ENCODE data around the gene ZHX3. TPM values are rescaled to one million over a fixed set of nuclear protein-coding genes. Genes with fewer than 3 reads are reported as not detected.

The ZHX3 gene
- polyA plus RNA-seq, 3 donors = 0.58 to 3.2 (median 1.1) TPM

GRCh38 chr20:41261790-41262717, 55.5 kb downstream of the ZHX3 start:
- no peak overlapping the region for H2AFZ ChIP-seq (ENCODE audit: insufficient read depth, low read depth, low read length, poor library complexity, severe bottlenecking)
- H3K27me3 ChIP-seq (ENCODE audit: control insufficient read depth in 2 of 2, insufficient read depth in 2 of 2, low read length in 2 of 2) = peaks cover 0 to 2% of the 10 kb centered on the region in 2 donors
- Mint-ChIP-seq H3K27me3 (ENCODE audit: low read depth in 3 of 3) (peaks cover 0 to 2% (median 1%) of the 10 kb centered on the region in 3 donors), H3K4me3 (no peak overlapping the region), H3K9me3 (no peaks in the 10 kb centered on the region), H3K4me1 (no peaks in the 10 kb centered on the region), H3K27ac (no peak overlapping the region), H3K36me3 (peaks cover 6% of the 10 kb centered on the region in 2 donors)
- no peak for TF ChIP-seq CTCF (IDR thresholded peaks at IDR 0.05)
- H3K4me2 ChIP-seq (replicated peaks; ENCODE audit: extremely low read depth, low read length, poor library complexity, severe bottlenecking) = no peak overlapping the region
- intact Hi-C loops (cut with micrococcal nuclease) = no loop called here
- no peaks in the 10 kb centered on the region for H4K20me1 ChIP-seq (ENCODE audit: insufficient read depth, low read length)
- no peak overlapping the region for H3K9ac ChIP-seq (ENCODE audit: insufficient read depth, low read length, poor library complexity, severe bottlenecking)
- no peaks in the 10 kb centered on the region for H3K79me2 ChIP-seq (ENCODE audit: insufficient read depth, low read length)
- WGBS (ENCODE audit: insufficient coverage) = 55% methylated on average over 2 of the region's 2 CpGs
- H3K27ac ChIP-seq (ENCODE audit: low read depth in 1 of 2, low read length in 2 of 2) = no peak overlapping the region
- H3K4me3 ChIP-seq (replicated peaks in 1 of 3; ENCODE audit: low read depth in 2 of 3, low read length in 3 of 3) = no peak overlapping the region
- no peaks in the 10 kb centered on the region for H3K9me3 ChIP-seq (replicated peaks in 1 of 2; ENCODE audit: control insufficient read depth in 1 of 2, insufficient read depth in 1 of 2, low read length in 2 of 2)
- no peaks in the 10 kb centered on the region for H3K36me3 ChIP-seq (replicated peaks in 1 of 2; ENCODE audit: control insufficient read depth in 1 of 2, insufficient read depth in 2 of 2, low read length in 2 of 2)
- DNase-seq = no peak
- H3K4me1 ChIP-seq (ENCODE audit: control insufficient read depth in 1 of 2, insufficient read depth in 2 of 2, low read length in 2 of 2) = no peaks in the 10 kb centered on the region

- Histone ChIP-seq H2AFZ (ENCODE audit: insufficient read depth, low read depth, low read length, poor library complexity, severe bottlenecking) (no peak overlapping the region), H3K4me1 (ENCODE audit: control insufficient read depth in 1 of 2, insufficient read depth in 2 of 2, low read length in 2 of 2) (no peaks in the 10 kb centered on the region), H3K9me3 (replicated peaks in 1 of 2; ENCODE audit: control insufficient read depth in 1 of 2, insufficient read depth in 1 of 2, low read length in 2 of 2) (no peaks in the 10 kb centered on the region), H4K20me1 (ENCODE audit: insufficient read depth, low read length) (no peaks in the 10 kb centered on the region), H3K9ac (ENCODE audit: insufficient read depth, low read length, poor library complexity, severe bottlenecking) (no peak overlapping the region), H3K27ac (ENCODE audit: low read depth in 1 of 2, low read length in 2 of 2) (no peak overlapping the region), H3K36me3 (replicated peaks in 1 of 2; ENCODE audit: control insufficient read depth in 1 of 2, insufficient read depth in 2 of 2, low read length in 2 of 2) (no peaks in the 10 kb centered on the region), H3K4me3 (replicated peaks in 1 of 3; ENCODE audit: low read depth in 2 of 3, low read length in 3 of 3) (no peak overlapping the region), H3K4me2 (replicated peaks; ENCODE audit: extremely low read depth, low read length, poor library complexity, severe bottlenecking) (no peak overlapping the region), H3K79me2 (ENCODE audit: insufficient read depth, low read length) (no peaks in the 10 kb centered on the region), H3K27me3 (ENCODE audit: control insufficient read depth in 2 of 2, insufficient read depth in 2 of 2, low read length in 2 of 2) (peaks cover 0 to 2% of the 10 kb centered on the region in 2 donors)
- intact Hi-C loops (cut with micrococcal nuclease) = no loop called here
- no peak overlapping the region for H3K27ac Mint-ChIP-seq
- H3K36me3 Mint-ChIP-seq = peaks cover 3 to 6% of the 10 kb centered on the region in 2 donors
- H3K27me3 Mint-ChIP-seq (ENCODE audit: low read depth in 3 of 3) = peaks cover 0 to 2% (median 1%) of the 10 kb centered on the region in 3 donors
- H3K9me3 Mint-ChIP-seq = no peaks in the 10 kb centered on the region
- H3K4me3 Mint-ChIP-seq = no peak overlapping the region
- no peaks in the 10 kb centered on the region for H3K4me1 Mint-ChIP-seq
- no peak for TF ChIP-seq CTCF (IDR thresholded peaks at IDR 0.05)
- no peak for DNase-seq
Measured at GRCh38 chr20:41261260-41261659, 56.3 kb downstream of the ZHX3 start.

All from CD14-positive monocyte (primary cell).